Fibroblast of the aortic adventitia (primary cell): ENCODE results near the gene TBC1D2B. TPM values are rescaled to one million over a fixed set of nuclear protein-coding genes. Genes with fewer than 3 reads are reported as not detected.

Source experiments
- DNase-seq: peaks from one replicate; pipeline ENCODE4 v3.0.0-alpha.2; 2010; ENCODE audit warnings: low read depth
- H3K4me3 ChIP-seq: 2 replicates; pipeline ENCODE4 v1.5.1; 2011; ENCODE audit warnings: low read depth, mild to moderate bottlenecking, control low read depth, low read length, moderate library complexity
- total RNA-seq: library from RNA; depleted of rRNA; stranded (reverse); fragments of >200 nt; gene quantifications from 2 replicates; pipeline ENCODE4 v1.2.3, GENCODE V29; 2012; ENCODE audit warnings: low replicate concordance
- TF ChIP-seq, protein P1 (sequence below): IDR thresholded peaks from 2 replicates; pipeline ENCODE4 v1.5.1; 2011; ENCODE audit warnings: mild to moderate bottlenecking, low read length, control low read depth, inconsistent platforms; ENCODE audit not compliant: insufficient read depth

Gene TBC1D2B
- total RNA-seq, 1 donor: 28.9 TPM

DNA sequence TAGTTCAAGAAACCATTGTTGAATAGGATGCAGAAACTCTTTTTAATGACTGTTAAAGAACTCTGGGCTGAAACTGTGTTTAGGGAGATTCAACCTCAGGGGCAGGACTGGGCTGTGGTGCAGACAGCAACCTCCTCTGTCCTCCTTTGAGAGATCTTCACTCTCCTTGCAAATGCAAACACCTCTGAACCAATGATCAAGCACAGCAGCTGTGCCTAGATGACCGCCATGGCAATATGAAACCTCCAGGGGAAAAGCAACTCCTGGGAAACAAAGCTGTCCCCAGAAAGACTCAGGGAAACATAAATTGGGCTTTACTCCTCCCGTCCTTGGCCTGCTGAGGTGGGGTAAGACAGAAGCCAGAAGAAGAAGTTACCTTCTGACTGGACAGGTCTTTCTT is 52.6 kb downstream of the TBC1D2B start:
- DNase-seq: no peak
- no peak overlapping the region for H3K4me3 ChIP-seq
- TF ChIP-seq, protein P1, sequence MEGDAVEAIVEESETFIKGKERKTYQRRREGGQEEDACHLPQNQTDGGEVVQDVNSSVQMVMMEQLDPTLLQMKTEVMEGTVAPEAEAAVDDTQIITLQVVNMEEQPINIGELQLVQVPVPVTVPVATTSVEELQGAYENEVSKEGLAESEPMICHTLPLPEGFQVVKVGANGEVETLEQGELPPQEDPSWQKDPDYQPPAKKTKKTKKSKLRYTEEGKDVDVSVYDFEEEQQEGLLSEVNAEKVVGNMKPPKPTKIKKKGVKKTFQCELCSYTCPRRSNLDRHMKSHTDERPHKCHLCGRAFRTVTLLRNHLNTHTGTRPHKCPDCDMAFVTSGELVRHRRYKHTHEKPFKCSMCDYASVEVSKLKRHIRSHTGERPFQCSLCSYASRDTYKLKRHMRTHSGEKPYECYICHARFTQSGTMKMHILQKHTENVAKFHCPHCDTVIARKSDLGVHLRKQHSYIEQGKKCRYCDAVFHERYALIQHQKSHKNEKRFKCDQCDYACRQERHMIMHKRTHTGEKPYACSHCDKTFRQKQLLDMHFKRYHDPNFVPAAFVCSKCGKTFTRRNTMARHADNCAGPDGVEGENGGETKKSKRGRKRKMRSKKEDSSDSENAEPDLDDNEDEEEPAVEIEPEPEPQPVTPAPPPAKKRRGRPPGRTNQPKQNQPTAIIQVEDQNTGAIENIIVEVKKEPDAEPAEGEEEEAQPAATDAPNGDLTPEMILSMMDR: no peak

DNA sequence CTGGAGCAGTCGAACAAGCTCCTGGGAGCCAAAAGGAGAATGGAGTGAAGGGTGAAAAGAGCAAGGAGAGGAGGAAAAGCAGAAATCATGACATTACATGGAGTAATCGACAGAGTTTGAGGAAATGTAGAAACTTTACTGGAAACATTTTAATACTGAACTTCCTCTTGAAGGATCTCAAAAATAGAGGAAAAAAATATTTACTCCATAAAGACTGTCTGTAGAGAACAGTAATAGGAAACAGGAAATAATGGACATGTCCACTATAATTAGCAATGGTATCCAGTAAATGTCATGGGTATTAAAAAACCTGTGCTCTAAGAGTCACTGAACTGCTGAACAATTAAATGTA is 53.0 kb downstream of the TBC1D2B start:
- no peak for DNase-seq
- TF ChIP-seq, protein P1: no peak

DNA sequence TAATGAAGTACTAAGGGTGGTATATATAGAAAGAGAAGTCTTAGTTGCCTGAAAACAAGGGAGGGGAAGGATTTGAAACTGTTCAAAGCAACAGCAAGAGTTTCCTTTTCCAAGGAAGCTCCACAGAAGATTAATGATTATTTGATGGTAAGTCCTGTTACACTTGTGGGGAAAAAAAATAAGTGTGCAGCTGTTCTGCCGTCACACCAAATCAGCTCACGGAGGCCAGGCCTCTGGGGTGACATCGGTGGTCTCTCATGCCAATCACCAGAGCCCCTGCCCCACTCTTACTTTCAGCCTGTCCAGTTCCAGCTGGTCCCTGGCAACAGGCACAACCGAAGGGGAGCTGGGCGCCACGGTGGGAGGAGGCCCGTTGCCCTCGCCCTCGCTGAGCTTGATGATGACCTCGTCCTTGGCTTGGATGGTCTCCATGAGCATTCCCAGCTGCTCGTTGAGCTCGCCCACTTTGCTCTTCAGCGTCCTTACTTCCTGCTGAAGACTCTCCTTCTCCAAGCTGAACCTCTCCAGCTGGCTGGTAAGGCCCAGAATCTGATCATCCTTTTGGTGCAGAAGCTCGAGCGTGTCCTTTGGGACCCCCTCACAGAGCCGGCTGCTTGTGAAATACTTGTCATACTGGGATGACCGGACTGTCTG is 53.5 kb downstream of the TBC1D2B start:
- peak; percentile 66 for DNase-seq
- H3K4me3 ChIP-seq: no peak overlapping the region
- TF ChIP-seq, protein P1: no peak

More for the DNA sequence above, 53.0 kb downstream of the TBC1D2B start:
- H3K4me3 ChIP-seq: no peak overlapping the region

DNA sequence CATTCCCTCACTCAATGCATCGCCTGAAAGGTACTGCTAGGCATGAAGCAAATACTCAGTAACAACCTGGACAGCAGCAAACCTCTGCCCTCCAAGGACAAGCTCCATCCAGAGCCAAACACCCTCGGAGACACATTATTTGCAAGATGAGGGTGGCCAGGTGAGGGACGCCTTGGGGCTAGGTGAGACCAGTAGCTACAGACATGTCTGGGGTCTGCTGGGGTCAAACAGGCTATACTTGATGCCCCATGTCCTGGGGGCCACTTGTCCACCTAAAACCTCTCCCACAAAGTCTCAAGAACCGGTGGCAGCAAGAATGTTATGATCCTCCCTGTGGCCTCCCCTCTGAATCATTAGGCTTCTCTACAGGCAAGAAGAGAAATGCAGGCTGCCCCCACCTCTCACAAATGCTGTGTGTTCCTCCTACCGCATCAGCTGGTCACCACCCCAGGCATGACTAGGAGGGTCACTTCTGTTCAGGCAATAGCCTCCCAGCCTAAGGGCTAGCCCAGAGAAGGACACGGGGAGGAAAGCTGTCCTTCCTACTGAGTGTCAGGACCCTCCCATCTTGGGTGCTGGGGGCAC is 54.3 kb downstream of the TBC1D2B start:
- no peak overlapping the region for H3K4me3 ChIP-seq
- TF ChIP-seq, protein P1: no peak
- DNase-seq: no peak

DNA sequence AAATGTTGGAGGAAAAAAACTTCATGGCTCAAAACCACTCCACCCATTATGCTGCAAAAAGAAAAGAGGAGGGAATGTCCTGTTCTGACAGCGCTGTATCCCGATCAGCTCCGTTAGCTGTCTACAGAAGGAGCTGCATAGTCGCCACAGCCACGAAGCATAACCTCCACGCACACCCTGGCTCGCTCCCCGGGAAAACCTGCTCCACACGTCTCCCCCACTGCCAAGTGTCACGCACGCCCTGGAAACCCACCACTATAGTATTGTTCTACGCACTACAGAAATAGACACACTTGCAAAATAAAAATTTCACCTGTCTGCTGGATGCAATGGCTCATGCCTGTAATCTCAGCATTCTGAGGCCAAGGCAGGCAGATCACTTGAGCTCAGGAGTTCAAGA is 55.8 kb downstream of the TBC1D2B start:
- TF ChIP-seq, protein P1: no peak
- no peak overlapping the region for H3K4me3 ChIP-seq
- DNase-seq: no peak

DNA sequence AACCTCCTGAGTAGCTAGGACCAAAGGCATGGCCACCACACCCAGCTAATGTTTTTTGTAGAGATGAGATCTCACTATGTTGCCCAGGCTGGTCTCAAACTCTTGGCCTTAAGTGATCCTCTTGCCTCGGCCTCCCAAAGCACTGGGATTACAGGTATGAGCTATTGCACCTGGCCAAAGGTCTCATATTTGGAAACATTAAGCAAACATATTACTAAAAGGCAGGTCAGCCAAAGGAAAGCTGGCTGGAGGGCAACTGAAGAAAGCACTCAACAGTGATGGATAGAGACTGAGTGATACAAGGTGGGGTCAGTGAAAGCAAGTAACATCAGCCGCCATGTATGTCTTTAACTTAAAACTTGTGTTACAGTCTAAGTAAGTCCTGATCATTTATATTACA is 57.5 kb downstream of the TBC1D2B start:
- no peak for DNase-seq
- H3K4me3 ChIP-seq: no peak overlapping the region
- TF ChIP-seq, protein P1: no peak
